Gastrocnemius medialis (tissue), 4 donors: ENCODE results near the gene UNC13C. TPM values are rescaled to one million over a fixed set of nuclear protein-coding genes. Genes with fewer than 3 reads are reported as not detected.
"Not testable (repeated sequence)": the region's sequence is repeated elsewhere in the genome, so short reads cannot be mapped to it uniquely, and the experiment has no call there.

ENCODE experiments used
- ATAC-seq, 2 donors: fragments of 150-250 bp; one replicate each; pipeline ENCODE4 v1.9.1; 2016
- DNase-seq, 2 donors: peaks; one replicate each; pipeline ENCODE4 v3.0.0-alpha.2; 2019
- H3K27ac ChIP-seq, 4 donors: fragments of 200-600 bp; sonication (generic); 1 replicate in 1 of 4; 2 replicates in 3 of 4; pipeline ENCODE4 v1.5.1; 2016 to 2018; ENCODE audit warnings: mild to moderate bottlenecking in 2 of 4, moderate library complexity in 1 of 4
- H3K27me3 ChIP-seq, 3 donors: fragments of 200-600 bp; sonication (generic) in 2 of 3; 1 replicate in 1 of 3; 2 replicates in 2 of 3; pipeline versions ENCODE4 v1.5.1 to v1.6.0; 2016 to 2019; ENCODE audit warnings: mild to moderate bottlenecking in 1 of 3, moderate library complexity in 1 of 3
- H3K36me3 ChIP-seq, 2 donors: fragments of 200-600 bp; sonication (generic) in 1 of 2; one replicate each; pipeline ENCODE4 v1.5.1; 2017 to 2018
- H3K4me1 ChIP-seq, 2 donors: fragments of 200-600 bp; sonication (generic) in 1 of 2; one replicate each; pipeline ENCODE4 v1.5.1; 2016 to 2017; ENCODE audit warnings: mild to moderate bottlenecking in 2 of 2
- H3K4me3 ChIP-seq, 4 donors: fragments of 200-600 bp; sonication (generic) in 3 of 4; 1 replicate in 1 of 4; 2 replicates in 3 of 4; pipeline ENCODE4 v1.5.1; 2016 to 2019; ENCODE audit warnings: mild to moderate bottlenecking in 2 of 4
- H3K9me3 ChIP-seq, 3 donors: fragments of 200-600 bp; sonication (generic) in 2 of 3; 1 replicate in 1 of 3; 2 replicates in 2 of 3; pipeline ENCODE4 v1.5.1; 2016 to 2019
- POLR2A ChIP-seq, 2 donors: fragments of 450-650 bp; IDR thresholded peaks; one replicate each; pipeline ENCODE4 v1.6.1; 2017; ENCODE audit warnings: antibody characterized with exemption in 2 of 2, mild to moderate bottlenecking in 2 of 2, moderate library complexity in 2 of 2
- in situ Hi-C, 4 donors: fragments of 200-750 bp; cut with MboI; loops; one replicate each; pipeline versions ENCODE4 v1.15.0 to v1.8.0; 2017; ENCODE audit warnings: low sequenced_read_pairs in 4 of 4
- intact Hi-C: fragments of 100-400 bp; cut with DNase I; formaldehyde crosslinking; loops from one replicate; pipeline ENCODE4 v1.15.1; 2023; ENCODE audit warnings: low total_unique reads
- total RNA-seq, 4 donors: library from RNA; depleted of rRNA; stranded (reverse); fragments of >200 nt; gene quantifications; one replicate each; pipeline versions ENCODE4 v1.1.0 to v1.2.3, GENCODE V29; 2016
- TF ChIP-seq, protein P1 (sequence below), 5 experiments: fragments of 450-650 bp in 3 of 5; fragments of 200-600 bp in 2 of 5; sonication (generic) in 2 of 5; IDR thresholded peaks in 4 of 5; conservative IDR thresholded peaks in 1 of 5; 1 replicate in 4 of 5; 2 replicates in 1 of 5; pipeline ENCODE4 v1.5.1; 2016 to 2019; ENCODE audit warnings: antibody characterized with exemption in 5 of 5, mild to moderate bottlenecking in 3 of 5, moderate library complexity in 3 of 5

Gene UNC13C
- total RNA-seq, 4 donors from 2014 or later = 2.5 to 6.6 (median 3.6) TPM

DNA sequence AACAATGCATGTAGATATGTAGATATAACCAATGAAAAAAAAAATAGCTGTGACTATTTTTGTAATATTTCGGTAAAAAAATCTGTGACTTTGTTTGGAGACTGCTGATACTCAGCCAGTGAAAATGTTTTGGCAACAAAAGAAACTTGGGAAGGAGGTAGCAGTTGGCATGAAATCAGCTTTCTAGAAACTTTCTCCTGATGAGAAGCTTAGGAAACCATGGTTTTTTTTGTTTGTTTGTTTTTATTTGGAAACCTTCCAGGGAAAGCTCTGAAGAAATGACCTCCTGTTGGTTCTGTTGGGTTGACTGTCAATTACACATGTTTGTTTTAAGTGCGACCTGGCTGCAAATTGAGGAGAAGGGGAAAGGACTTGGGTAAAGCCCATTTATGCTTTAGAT is 445.9 kb downstream of the UNC13C start:
- intact Hi-C loops (no loop called here), in situ Hi-C loops (no loop called here)
- DNase-seq (no peak), ATAC-seq (no peak)
- H3K4me3 ChIP-seq = no peak overlapping the region
- H3K9me3 ChIP-seq = no peaks in the 10 kb centered on the region
- TF ChIP-seq POLR2A (IDR thresholded peaks at IDR 0.05) = no peak
- TF ChIP-seq, protein P1, sequence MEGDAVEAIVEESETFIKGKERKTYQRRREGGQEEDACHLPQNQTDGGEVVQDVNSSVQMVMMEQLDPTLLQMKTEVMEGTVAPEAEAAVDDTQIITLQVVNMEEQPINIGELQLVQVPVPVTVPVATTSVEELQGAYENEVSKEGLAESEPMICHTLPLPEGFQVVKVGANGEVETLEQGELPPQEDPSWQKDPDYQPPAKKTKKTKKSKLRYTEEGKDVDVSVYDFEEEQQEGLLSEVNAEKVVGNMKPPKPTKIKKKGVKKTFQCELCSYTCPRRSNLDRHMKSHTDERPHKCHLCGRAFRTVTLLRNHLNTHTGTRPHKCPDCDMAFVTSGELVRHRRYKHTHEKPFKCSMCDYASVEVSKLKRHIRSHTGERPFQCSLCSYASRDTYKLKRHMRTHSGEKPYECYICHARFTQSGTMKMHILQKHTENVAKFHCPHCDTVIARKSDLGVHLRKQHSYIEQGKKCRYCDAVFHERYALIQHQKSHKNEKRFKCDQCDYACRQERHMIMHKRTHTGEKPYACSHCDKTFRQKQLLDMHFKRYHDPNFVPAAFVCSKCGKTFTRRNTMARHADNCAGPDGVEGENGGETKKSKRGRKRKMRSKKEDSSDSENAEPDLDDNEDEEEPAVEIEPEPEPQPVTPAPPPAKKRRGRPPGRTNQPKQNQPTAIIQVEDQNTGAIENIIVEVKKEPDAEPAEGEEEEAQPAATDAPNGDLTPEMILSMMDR (IDR thresholded peaks at IDR 0.05 in 4 of 5, conservative IDR thresholded peaks at IDR 0.05 in 1 of 5) = no peak
- H3K27me3 ChIP-seq = no peaks in the 10 kb centered on the region
- no peaks in the 10 kb centered on the region for H3K36me3 ChIP-seq
- H3K27ac ChIP-seq = no peak overlapping the region
- H3K4me1 ChIP-seq = no peaks in the 10 kb centered on the region

DNA sequence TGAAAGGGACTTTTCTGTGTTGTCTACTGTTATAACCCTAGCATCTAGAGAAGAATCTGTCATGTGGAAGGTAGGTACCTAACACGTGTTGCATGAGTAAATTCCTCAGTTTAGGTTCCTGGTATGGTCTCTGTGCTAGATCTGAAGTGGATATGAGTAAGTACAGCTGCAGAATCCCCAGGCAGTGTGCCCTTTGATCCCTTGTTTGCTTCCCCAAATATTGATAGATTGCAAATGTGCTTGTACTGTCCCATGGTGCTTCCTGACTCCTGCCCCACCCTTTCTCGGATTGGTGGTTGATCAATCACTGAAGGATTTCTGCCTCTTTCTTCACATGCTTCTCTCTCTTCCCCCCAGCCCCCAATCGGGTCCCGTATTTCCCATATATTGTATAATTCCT is 450.4 kb downstream of the UNC13C start:
- H3K9me3 ChIP-seq = no peaks in the 10 kb centered on the region
- no peak for TF ChIP-seq POLR2A (IDR thresholded peaks at IDR 0.05)
- TF ChIP-seq, protein P1 (IDR thresholded peaks at IDR 0.05 in 4 of 5, conservative IDR thresholded peaks at IDR 0.05 in 1 of 5) = no peak
- in situ Hi-C loops (no loop called here), intact Hi-C loops (no loop called here)
- DNase-seq = no peak
- no peak for ATAC-seq
- no peaks in the 10 kb centered on the region for H3K4me1 ChIP-seq
- H3K4me3 ChIP-seq = no peak overlapping the region
- H3K27ac ChIP-seq = no peak overlapping the region
- no peaks in the 10 kb centered on the region for H3K27me3 ChIP-seq
- H3K36me3 ChIP-seq = no peaks in the 10 kb centered on the region

DNA sequence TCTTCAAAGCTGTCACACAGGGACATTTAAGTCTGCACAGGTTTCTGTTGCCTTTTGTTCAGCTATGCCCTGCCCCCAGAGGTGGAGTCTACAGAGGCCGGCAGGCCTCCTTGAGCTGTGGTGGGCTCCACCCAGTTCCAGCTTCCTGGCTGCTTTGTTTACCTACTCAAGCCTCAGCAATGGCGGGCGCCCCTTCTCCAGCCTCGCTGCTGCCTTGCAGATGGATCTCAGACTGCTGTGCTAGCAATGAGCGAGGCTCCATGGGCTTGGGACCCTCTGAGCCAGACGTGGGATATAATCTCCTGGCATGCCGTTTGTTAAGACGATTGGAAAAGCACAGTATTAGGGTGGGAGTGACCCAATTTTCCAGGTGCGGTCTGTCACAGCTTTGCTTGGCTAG is 472.0 kb downstream of the UNC13C start:
- H3K27ac ChIP-seq, H3K4me1 ChIP-seq, DNase-seq, H3K27me3 ChIP-seq, intact Hi-C loops, ATAC-seq, H3K4me3 ChIP-seq, H3K36me3 ChIP-seq, H3K9me3 ChIP-seq: not testable (repeated sequence)
- in situ Hi-C loops = loop anchor here in 1 of 4 donors (25.0 kb wide), 1 partner anchor 88 kb away; no protein-coding TSS in a partner anchor

DNA sequence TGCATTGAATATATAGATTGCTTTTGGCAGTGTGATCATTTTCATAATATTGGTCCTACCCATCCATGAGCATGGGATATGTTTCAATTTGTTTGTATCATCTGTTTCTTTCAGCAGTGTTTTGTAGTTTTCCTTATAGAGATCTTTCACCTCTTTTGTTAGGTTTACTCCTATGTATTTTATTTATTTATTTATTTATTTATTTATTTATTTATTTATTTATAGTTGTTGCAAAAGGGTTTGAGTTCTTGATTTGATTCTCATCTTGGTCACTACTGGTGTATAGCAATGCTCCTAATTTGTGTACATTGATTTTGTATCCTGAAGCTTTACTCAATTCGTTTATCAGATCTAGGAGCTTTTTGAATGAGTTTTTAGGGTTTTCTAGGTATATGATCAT is 478.2 kb downstream of the UNC13C start:
- ATAC-seq (no peak), DNase-seq (no peak)
- intact Hi-C loops (no loop called here), in situ Hi-C loops (loop anchor here in 1 of 4 donors (25.0 kb wide), 1 partner anchor 94 kb away; no protein-coding TSS in a partner anchor)
- Histone ChIP-seq H3K27ac (no peak overlapping the region), H3K36me3 (no peaks in the 10 kb centered on the region), H3K4me1 (no peaks in the 10 kb centered on the region), H3K4me3 (no peak overlapping the region), H3K27me3 (no peaks in the 10 kb centered on the region), H3K9me3 (peaks cover 0 to 6% (median 0%) of the 10 kb centered on the region in 3 donors)
- TF ChIP-seq, protein P1 (IDR thresholded peaks at IDR 0.05 in 4 of 5, conservative IDR thresholded peaks at IDR 0.05 in 1 of 5) = no peak
- no peak for TF ChIP-seq POLR2A (IDR thresholded peaks at IDR 0.05)

DNA sequence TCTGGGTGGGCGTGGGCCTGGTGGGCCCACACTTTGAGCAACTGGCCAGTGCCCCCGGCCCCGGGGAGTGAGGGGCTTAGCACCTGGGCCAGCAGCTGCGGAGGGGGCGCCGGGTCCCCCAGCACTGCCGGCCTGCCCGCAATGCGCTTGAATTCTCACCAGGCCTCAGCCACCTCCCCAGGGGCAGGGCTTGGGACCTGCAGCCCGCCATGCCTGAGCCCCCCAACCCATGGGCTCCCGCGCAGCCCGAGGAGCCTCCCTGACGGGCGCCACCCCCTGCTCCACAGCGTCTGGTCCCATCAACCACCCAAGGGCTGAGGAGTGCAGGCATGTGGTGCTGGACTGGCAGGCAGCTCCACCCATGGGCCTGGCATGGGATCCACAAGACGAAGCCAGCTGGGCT is 484.3 kb downstream of the UNC13C start:
- Histone ChIP-seq H3K27ac (no peak overlapping the region), H3K36me3 (no peaks in the 10 kb centered on the region), H3K27me3 (no peaks in the 10 kb centered on the region), H3K4me3 (no peak overlapping the region), H3K9me3 (no peaks in the 10 kb centered on the region), H3K4me1 (no peaks in the 10 kb centered on the region)
- TF ChIP-seq, protein P1 (IDR thresholded peaks at IDR 0.05 in 4 of 5, conservative IDR thresholded peaks at IDR 0.05 in 1 of 5) = no peak
- no peak for TF ChIP-seq POLR2A (IDR thresholded peaks at IDR 0.05)
- intact Hi-C loops (no loop called here), in situ Hi-C loops (loop anchor here in 1 of 4 donors (25.0 kb wide), 1 partner anchor 100 kb away; no protein-coding TSS in a partner anchor)
- ATAC-seq (no peak), DNase-seq (no peak)
